ENCODE measurements around the gene PLGRKT. TPM values are rescaled to one million over a fixed set of nuclear protein-coding genes. Genes with fewer than 3 reads are reported as not detected.
"Not testable (repeated sequence)": the region's sequence is repeated elsewhere in the genome, so short reads cannot be mapped to it uniquely, and the experiment has no call there.

The PLGRKT gene
- total RNA-seq, 2 donors from 2014 or later = 50.9 to 86.3 TPM

DNA sequence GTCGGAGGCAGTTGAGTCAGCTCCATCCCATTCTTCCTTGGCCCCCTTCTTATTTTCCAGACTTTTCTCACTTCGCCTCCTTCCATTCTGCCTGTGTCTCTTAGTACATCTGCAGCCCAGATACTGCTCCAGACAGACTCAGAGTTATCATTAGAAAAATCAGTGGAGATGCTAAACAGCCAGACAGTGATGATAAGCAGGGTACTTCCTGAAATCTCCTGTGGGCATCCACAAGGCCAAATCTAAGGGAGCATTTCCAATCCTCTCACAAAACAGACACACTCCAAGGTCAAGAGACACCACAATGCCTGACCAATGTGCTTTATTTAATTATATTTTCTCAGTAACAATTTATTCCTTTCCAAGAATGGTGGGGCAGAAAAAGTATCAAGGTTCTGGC, 83.5 kb downstream of the PLGRKT start:
- ATAC-seq (no peak), DNase-seq (no peak)
- intact Hi-C loops (cut with DNase I, micrococcal nuclease) = no loop called here

DNA sequence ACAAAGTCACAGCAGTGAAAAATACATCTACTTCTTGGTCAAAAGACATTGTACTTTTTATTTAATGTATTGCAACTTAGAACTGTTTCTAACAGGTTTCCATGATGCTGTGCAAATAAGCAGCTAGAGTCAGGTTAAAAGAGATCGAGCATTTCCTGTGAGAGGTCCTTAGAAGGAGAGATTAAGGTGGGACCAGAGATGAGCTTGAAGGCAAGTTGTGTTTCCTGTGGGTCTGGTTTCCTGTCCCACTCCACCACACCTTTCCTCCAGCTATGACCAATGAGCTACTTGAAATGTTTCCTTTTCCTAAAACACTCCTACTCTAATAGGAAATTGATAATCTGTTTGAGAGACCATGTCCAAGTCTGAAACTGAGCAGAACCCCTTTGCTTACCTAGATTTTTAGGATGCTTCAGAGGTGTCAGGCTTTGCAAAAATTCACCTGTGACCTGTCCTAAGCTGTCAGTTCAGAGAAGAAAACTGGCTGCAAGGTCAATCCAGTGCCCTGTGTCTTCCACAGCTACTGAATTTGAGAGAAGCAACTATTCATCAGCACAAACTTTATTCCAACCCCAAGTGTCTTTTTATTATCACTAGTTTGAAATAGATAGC, 85.0 kb downstream of the PLGRKT start:
- ATAC-seq (no peak), DNase-seq (no peak)
- intact Hi-C loops (cut with DNase I, micrococcal nuclease) = no loop called here

DNA sequence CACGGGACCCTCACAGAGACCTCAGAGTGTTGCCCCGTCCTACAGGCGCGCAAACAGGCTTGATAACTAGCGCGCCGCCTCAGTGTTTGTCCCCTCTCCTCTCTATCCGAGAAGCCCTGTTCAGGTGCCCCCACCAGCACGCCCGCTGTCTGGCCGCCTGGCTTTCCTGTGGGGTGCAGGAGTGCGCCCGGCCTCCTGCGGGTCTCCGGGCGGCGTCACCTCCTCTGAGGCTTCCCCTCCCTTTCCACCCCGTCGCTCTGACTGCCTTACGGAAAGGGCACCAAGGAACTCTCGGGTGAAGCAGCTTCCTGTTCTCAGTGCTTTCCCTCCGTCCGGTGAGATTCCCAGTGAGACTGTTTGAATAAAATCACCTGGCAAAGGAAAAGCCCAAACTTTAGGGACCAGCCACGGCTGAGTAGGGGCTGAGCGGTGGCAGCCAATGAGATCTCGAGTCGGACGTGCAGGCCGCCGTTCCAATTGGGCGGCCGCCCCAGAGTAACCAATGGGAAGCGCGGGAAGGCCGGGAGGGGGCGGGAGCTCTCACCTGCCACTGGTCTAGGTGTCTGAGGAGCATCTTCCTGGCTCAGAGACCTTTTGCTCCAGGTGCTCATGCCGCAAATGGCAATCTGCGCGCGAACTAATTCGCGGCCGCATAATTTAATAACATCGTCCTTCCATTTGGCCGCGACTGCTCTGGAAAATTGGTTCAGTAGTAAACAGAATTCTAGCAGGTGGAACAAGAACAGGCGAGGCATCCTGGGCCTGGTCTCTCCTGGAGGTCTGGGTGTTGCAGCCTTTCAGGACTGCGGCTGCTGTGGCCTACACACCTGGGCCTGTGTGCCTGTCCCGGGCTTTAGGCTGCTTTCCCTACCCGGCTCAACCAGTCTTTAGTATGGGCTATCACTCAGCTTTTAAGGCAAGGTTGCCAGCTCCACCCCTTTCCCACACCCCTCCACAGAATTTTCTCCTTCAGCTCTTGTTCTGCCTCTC, 98.4 kb downstream of the PLGRKT start, which contains the start of gene RLN1:
Gene RLN1, minus strand, starts transcription at position 885 of the 990 bp plus-strand sequence. Its CDS starts 130 bp downstream, at position 755.
- ATAC-seq (peak; percentile 100), DNase-seq (peak in 1 of 2 donors; percentile 15)
- intact Hi-C loops (cut with DNase I, micrococcal nuclease) = not testable (repeated sequence)

DNA sequence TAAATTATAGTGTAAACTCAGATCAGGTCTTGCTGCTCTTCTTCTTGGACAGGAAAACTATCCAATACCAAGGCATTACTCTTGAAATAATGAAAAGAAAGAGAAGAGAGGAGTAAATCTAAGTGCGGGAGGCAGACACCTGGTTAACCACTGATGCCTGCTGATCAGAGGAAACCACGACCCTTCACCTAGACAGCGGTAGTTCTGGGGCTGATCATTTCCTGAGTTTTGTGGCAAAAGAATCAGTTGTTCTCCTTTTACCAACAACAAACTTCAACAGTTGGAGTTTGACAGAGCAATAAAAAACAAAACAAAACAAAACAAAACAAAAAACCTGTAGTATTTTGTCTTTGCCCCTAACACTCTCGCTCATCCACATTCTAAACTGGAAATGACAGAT, 101.0 kb downstream of the PLGRKT start:
- intact Hi-C loops (cut with DNase I, micrococcal nuclease) = no loop called here
- no peak for DNase-seq
- no peak for ATAC-seq

DNA sequence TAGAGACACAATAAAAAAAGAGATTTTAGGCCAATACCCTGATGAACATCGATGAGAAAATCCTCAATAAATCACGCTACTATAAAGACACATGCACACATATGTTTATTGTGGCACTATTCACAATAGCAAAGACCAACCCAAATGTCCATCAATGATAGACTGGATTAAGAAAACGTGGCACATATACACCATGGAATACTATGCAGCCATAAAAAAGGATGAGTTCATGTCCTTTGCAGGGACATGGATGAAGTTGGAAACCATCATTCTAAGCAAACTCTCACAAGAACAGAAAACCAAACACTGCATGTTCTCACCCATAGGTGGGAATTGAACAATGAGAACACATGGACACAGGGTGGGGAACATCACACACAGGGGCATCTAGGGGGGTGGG, 106.4 kb downstream of the PLGRKT start:
- intact Hi-C loops (cut with DNase I, micrococcal nuclease); ATAC-seq; DNase-seq: not testable (repeated sequence)

DNA sequence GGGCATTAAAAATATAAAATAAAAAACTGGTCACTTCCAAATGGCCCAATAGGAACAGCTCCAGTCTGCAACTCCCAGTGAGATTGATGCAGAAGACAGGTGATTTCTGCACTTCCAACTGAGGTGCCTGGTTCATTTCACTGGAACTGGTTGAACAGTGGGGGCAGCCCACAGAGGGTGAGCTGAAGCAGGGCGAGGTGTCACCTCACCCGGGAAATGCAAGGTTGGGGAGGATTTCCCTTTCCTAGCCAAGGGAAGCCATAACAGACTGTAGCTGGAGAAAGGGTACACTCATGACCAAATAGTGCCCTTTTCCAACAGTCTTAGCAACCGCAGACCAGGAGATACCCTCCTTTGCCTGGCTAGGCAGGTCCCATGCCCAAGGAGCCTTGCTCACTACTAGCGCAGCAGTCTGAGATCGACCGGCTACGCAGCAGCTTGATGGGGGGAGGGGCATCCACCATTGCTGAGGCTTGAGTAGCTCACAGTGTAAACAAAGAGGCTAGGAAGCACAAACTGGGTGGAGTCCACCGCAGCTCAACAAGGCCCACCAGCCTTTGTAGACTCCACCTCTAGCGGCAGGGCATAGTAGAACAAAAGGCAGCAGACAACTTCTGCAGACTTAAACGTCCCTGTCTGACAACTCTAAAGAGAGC, 110.7 kb downstream of the PLGRKT start:
- no peak for ATAC-seq
- peak in 1 of 2 donors; percentile 5 for DNase-seq
- intact Hi-C loops (cut with DNase I, micrococcal nuclease) = no loop called here

DNA sequence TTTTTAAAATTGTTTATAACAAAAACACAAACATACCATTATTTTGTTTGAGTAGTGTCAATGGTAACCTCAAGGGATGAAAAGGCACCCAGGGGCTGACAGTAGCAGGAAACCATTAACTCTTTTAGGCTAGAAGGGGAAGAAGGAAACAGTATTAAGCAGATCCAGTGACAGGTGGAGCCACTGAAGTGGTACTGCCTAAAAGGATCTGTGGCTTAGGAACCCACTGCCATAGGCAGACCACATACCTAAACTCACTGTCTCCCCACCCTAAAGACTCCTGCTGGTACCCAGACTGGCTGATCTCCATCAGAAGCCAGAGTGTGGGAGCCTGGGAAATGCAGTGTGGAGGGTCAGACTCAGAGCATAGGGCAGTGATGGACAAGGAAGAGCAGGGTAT, 111.5 kb downstream of the PLGRKT start:
- no peak for DNase-seq
- ATAC-seq = no peak
- intact Hi-C loops (cut with DNase I, micrococcal nuclease) = no loop called here

DNA sequence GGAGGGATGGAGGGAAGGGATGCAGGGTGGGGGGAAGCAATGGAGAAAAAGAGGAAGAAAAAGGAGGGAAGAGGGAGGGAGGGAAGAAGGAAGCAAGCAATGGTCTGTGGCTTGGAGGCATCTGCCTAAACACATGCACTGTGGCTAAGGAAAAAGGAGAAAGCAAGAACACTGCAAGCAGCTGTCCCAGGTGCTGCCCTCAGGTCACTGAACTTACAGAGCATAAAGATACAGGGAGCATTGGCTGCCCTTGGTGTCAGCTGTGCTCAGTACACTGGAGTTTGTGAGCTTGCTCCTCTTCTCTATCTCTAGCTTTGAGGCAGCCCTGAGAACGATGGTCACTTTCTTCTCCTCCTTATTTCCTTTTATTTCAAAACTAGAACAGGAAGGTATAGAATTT, 116.1 kb downstream of the PLGRKT start:
- intact Hi-C loops (cut with DNase I, micrococcal nuclease) = not testable (repeated sequence)

DNA sequence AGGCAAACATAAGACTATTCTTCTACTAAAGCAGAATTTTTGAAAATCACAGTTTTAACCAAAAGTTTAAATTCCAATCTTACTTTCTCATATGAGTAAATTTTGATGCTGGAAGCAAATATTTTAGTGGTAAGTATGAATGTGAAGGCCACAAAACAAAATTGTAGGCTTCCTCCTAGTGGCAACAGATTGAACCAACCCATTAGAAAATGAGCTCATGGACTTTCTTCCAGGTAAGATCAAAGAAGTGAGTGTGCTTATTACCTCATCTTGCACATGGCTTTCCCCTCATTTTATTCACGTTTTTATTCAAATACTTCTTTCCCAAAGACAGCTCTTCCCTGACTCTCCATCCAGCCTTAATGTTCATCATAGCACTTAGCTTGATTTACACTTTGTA, 116.7 kb downstream of the PLGRKT start:
- no peak for ATAC-seq
- intact Hi-C loops (cut with DNase I, micrococcal nuclease) = no loop called here

More for the DNA sequence above, 116.1 kb downstream of the PLGRKT start:
- ATAC-seq, DNase-seq: not testable (repeated sequence)

DNA sequence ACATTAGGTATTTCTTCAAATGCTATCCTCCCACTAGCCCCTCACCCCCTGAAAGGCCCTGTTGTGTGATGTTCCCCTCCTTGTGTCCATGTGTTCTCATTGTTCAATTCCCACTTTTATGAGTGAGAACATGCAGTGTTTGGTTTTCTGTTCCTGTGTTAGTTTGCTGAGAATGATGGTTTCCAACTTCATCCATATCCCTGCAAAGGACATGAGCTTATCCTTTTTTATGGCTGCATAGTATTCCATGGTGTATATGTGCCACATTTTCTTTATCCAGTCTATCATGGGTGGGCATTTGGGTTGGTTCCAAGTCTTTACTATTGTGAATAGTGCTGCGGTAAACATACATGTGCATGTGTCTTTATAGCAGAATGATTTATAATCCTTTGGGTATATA, 121.3 kb downstream of the PLGRKT start:
- DNase-seq; intact Hi-C loops (cut with DNase I, micrococcal nuclease); ATAC-seq: not testable (repeated sequence)

More for the DNA sequence above, 116.7 kb downstream of the PLGRKT start:
- DNase-seq = no peak

DNA sequence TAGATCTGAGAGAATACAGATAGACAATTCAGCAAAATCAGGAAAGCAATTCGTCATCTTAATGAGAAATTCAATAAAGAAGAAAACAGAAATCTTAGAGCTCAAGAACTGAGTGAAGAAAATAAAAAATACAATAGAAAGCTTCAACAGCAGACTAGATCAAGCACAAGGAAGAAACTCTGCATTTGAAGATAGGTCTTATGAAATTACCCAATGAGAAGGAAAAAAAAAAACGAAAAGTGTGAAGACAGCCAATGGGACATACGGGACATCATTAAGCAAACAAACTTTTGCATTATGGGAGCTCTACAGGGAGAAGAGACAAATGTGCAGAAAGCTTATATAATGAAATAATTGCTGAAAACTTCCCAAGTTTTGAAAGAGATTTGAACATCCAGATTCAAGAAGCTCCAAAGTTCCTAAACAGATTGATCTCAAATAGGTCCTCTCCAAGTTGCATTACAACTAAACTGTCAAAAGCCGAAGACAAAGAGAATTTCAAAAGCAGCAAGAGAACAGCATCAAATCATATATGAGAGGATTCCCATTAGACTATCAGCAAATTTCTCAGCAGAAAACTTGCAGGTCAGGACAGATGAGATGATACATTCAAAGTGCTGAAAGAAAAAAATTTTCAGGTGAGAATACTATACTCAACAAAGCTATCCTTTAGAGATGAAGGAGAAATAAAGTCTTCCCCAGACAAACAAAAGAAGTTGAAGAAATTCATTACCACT, 122.4 kb downstream of the PLGRKT start:
- DNase-seq (no peak), ATAC-seq (no peak)
- intact Hi-C loops (cut with DNase I, micrococcal nuclease) = no loop called here

DNA sequence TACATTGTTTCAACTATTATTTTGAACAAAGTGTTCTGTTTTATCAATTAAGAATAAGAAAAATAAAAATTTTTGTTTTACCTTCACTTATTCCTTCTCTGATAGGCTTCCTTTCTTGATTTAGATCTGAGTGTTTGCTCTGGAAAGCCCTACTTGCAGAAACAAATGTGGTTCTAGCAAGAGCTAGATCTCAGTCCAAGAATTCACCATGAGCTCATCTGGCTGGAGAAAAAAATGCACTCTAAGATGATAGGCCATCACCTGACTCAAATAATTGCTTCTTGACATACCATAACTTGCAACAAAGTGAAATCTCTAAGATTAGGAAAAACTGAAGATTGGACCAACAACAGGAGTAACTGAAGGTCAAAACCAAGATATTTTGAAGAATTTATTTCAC, 126.9 kb downstream of the PLGRKT start:
- intact Hi-C loops (cut with DNase I, micrococcal nuclease) = no loop called here
- ATAC-seq (no peak), DNase-seq (no peak)

Other genes starting within 250 kb of the PLGRKT start
- gene INSL4, start 206.5 kb downstream of the PLGRKT start, total RNA-seq = not detected
- gene RLN2, start 133.2 kb downstream of the PLGRKT start, total RNA-seq = under 1 TPM in 1 of 2 donors, not detected in 1; 0.28 TPM
- gene RLN1, start 98.0 kb downstream of the PLGRKT start, total RNA-seq = under 1 TPM in 1 of 2 donors, not detected in 1; 0.70 TPM
- gene CD274, start 12.6 kb upstream of the PLGRKT start, total RNA-seq = 1 to 10 TPM; 1.7 to 3.2 TPM
- 1 to 10 TPM in 1 of 2 donors, under 1 TPM in 1; 0.31 to 1.1 TPM for gene PDCD1LG2, start 72.6 kb upstream of the PLGRKT start, total RNA-seq
- gene RIC1, start 191.2 kb upstream of the PLGRKT start, total RNA-seq = 10 to 100 TPM; 15.2 to 16.9 TPM

Measured in left colon (tissue), 2 donors.